Myometrial cell (primary cell): Measurements from ENCODE around the gene PPBP. TPM values are rescaled to one million over a fixed set of nuclear protein-coding genes. Genes with fewer than 3 reads are reported as not detected.

Experiments
- total RNA-seq: library from RNA; depleted of rRNA; stranded (reverse); fragments of >200 nt; gene quantifications from 2 replicates; pipeline ENCODE4 v1.2.3, GENCODE V29; 2015

PPBP gene, protein sequence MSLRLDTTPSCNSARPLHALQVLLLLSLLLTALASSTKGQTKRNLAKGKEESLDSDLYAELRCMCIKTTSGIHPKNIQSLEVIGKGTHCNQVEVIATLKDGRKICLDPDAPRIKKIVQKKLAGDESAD
- not detected in 2 replicates for total RNA-seq

GRCh38 chr4:73988061-73988460 lies at the start of gene PPBP:
Gene PPBP, minus strand, starts transcription at chr4:73988190. Its CDS starts 87 bp downstream, at chr4:73988103.

GRCh38 chr4:73998040-73999011 lies 10.3 kb upstream of the PPBP start, which contains the start of gene CXCL5:
Gene CXCL5, minus strand, starts transcription at chr4:73998677. Its CDS starts 96 bp downstream, at chr4:73998581.

Other genes starting within 250 kb of the PPBP start
- gene CXCL8, start 247.6 kb downstream of the PPBP start, total RNA-seq = 6.4 and 9.5 TPM in 2 replicates
- gene CXCL6, start 151.5 kb downstream of the PPBP start, total RNA-seq = 0.58 and 4.6 TPM in 2 replicates
- gene PF4V1, start 134.9 kb downstream of the PPBP start, total RNA-seq = 1.6 TPM in 1 of 2 replicates, not detected in the other
- 12.7 and 17.7 TPM in 2 replicates for gene CXCL1, start 118.8 kb downstream of the PPBP start, total RNA-seq
- gene PF4, start 6.2 kb downstream of the PPBP start, total RNA-seq = 1.8 TPM in 1 of 2 replicates, not detected in the other
- 1.7 and 2.7 TPM in 2 replicates for gene CXCL5, start 10.5 kb upstream of the PPBP start, total RNA-seq
- 0.18 and 1.4 TPM in 2 replicates for gene CXCL3, start 50.5 kb upstream of the PPBP start, total RNA-seq
- gene CXCL2, start 111.0 kb upstream of the PPBP start, total RNA-seq = 0.29 and 2.8 TPM in 2 replicates
- 4.6 and 6.3 TPM in 2 replicates for gene MTHFD2L, start 169.9 kb upstream of the PPBP start, total RNA-seq